ENCODE measurements around the gene MNT. TPM values are rescaled to one million over a fixed set of nuclear protein-coding genes. Genes with fewer than 3 reads are reported as not detected.

The MNT gene
- total and polyA plus RNA-seq, 2 experiments from 2014 or later: 5.7 to 6.4 TPM

DNA sequence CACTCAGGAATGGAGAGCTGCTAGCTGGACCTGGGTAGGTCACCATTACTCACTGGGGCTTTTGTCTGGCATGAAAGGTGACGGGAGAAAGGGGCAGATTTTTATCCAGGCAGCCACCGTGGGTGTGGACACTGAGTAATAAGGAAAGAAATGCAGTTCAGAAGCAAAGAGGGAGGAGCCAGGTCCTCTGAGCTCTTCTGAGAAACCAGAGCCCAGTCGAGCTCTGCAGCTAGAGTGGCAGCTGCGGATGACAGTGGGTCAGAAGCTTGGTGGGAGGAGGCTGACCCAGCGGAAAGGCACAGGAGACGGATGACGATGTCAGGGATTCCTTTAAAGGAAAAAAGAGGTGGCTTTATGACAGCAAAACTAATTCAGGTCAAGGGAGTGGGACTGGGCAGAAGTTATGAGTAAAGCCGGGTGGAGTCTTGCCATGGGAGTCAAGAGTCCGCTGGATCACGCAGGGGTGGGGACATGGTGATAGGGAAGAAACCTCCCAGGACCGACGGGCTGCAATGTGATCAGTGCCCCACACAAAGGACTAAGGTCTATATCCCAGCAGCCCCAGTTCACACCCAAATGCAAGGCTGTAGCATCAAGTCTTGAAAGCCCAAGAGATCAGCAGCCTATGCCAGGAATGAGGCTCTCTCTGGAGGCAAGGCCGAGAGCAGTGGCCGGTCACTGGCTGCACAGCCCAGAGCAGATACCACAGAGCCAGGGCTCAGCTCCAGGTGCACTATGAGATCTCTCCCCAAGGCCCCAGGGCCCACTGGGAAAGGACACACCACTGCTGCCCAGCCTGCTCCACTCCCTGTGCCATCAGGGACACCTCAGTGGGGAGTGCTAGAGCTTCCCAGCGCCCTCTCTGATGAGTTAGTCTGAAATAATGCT lies 6.3 kb upstream of the MNT start:
- Mint-ChIP-seq H3K27ac (no peak overlapping the region), H3K4me1 (peaks cover 7% of the 10 kb centered on the region; the same call in 2 of the 3 replicates), H3K27me3 (ENCODE audit: insufficient read depth, low read depth, poor library complexity) (peaks cover 5% of the 10 kb centered on the region), H3K9me3 (no peaks in the 10 kb centered on the region), H3K4me3 (no peak overlapping the region; the same call in 2 of the 3 replicates), H3K36me3 (ENCODE audit: low read depth) (peaks cover 7% of the 10 kb centered on the region)
- Histone ChIP-seq H4K20me1 (replicated peaks; ENCODE audit: insufficient read depth) (no peaks in the 10 kb centered on the region; the same call in 1 of the 2 replicates), H3F3A (replicated peaks; ENCODE audit: low read depth) (0 out of 2 replicates have a peak, but pooled peaks cover 3% of the 10 kb centered on the region), H3K4me3 (no peak overlapping the region), H3K27ac (ENCODE audit: low read depth) (0 out of 2 replicates have a peak overlapping the region, but pooled peaks have one; percentile 39), H3K36me3 (ENCODE audit: insufficient read depth) (no peaks in the 10 kb centered on the region), H3K4me2 (no peak overlapping the region), H3K4me1 (ENCODE audit: insufficient read depth) (peaks cover 6% of the 10 kb centered on the region), H3K79me2 (replicated peaks; ENCODE audit: insufficient read depth) (no peaks in the 10 kb centered on the region), H3K27me3 (ENCODE audit: insufficient read depth) (no peaks in the 10 kb centered on the region), H3K9me2 (ENCODE audit: insufficient read depth) (no peaks in the 10 kb centered on the region), H2AFZ (no peak overlapping the region)
- TF ChIP-seq, protein P1, sequence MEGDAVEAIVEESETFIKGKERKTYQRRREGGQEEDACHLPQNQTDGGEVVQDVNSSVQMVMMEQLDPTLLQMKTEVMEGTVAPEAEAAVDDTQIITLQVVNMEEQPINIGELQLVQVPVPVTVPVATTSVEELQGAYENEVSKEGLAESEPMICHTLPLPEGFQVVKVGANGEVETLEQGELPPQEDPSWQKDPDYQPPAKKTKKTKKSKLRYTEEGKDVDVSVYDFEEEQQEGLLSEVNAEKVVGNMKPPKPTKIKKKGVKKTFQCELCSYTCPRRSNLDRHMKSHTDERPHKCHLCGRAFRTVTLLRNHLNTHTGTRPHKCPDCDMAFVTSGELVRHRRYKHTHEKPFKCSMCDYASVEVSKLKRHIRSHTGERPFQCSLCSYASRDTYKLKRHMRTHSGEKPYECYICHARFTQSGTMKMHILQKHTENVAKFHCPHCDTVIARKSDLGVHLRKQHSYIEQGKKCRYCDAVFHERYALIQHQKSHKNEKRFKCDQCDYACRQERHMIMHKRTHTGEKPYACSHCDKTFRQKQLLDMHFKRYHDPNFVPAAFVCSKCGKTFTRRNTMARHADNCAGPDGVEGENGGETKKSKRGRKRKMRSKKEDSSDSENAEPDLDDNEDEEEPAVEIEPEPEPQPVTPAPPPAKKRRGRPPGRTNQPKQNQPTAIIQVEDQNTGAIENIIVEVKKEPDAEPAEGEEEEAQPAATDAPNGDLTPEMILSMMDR (conservative IDR thresholded peaks at IDR 0.05; ENCODE audit: low read depth in 2 of 2): no peak
- TF ChIP-seq JUNB (IDR thresholded peaks at IDR 0.05; ENCODE audit: unreplicated experiment) (no peak), ZNF114 (CRISPR knock-in tag; IDR thresholded peaks at IDR 0.05) (no peak), ZNF331 (CRISPR knock-in tag; IDR thresholded peaks at IDR 0.05; ENCODE audit: low read depth) (no peak), EZH2 (IDR thresholded peaks at IDR 0.05; ENCODE audit: low read depth, unreplicated experiment) (no peak), NANOG (IDR thresholded peaks at IDR 0.05; ENCODE audit: borderline replicate concordance) (no peak), EZH2phosphoT487 (IDR thresholded peaks at IDR 0.05; ENCODE audit: unreplicated experiment) (no peak), STAT1 (IDR thresholded peaks at IDR 0.05; ENCODE audit: unreplicated experiment) (no peak), CREB1 (CRISPR knock-in tag; IDR thresholded peaks at IDR 0.05; ENCODE audit: low read depth) (no peak), POLR2AphosphoS5 (IDR thresholded peaks at IDR 0.05; ENCODE audit: low read depth) (no peak)
- TF ChIP-seq, protein P2, sequence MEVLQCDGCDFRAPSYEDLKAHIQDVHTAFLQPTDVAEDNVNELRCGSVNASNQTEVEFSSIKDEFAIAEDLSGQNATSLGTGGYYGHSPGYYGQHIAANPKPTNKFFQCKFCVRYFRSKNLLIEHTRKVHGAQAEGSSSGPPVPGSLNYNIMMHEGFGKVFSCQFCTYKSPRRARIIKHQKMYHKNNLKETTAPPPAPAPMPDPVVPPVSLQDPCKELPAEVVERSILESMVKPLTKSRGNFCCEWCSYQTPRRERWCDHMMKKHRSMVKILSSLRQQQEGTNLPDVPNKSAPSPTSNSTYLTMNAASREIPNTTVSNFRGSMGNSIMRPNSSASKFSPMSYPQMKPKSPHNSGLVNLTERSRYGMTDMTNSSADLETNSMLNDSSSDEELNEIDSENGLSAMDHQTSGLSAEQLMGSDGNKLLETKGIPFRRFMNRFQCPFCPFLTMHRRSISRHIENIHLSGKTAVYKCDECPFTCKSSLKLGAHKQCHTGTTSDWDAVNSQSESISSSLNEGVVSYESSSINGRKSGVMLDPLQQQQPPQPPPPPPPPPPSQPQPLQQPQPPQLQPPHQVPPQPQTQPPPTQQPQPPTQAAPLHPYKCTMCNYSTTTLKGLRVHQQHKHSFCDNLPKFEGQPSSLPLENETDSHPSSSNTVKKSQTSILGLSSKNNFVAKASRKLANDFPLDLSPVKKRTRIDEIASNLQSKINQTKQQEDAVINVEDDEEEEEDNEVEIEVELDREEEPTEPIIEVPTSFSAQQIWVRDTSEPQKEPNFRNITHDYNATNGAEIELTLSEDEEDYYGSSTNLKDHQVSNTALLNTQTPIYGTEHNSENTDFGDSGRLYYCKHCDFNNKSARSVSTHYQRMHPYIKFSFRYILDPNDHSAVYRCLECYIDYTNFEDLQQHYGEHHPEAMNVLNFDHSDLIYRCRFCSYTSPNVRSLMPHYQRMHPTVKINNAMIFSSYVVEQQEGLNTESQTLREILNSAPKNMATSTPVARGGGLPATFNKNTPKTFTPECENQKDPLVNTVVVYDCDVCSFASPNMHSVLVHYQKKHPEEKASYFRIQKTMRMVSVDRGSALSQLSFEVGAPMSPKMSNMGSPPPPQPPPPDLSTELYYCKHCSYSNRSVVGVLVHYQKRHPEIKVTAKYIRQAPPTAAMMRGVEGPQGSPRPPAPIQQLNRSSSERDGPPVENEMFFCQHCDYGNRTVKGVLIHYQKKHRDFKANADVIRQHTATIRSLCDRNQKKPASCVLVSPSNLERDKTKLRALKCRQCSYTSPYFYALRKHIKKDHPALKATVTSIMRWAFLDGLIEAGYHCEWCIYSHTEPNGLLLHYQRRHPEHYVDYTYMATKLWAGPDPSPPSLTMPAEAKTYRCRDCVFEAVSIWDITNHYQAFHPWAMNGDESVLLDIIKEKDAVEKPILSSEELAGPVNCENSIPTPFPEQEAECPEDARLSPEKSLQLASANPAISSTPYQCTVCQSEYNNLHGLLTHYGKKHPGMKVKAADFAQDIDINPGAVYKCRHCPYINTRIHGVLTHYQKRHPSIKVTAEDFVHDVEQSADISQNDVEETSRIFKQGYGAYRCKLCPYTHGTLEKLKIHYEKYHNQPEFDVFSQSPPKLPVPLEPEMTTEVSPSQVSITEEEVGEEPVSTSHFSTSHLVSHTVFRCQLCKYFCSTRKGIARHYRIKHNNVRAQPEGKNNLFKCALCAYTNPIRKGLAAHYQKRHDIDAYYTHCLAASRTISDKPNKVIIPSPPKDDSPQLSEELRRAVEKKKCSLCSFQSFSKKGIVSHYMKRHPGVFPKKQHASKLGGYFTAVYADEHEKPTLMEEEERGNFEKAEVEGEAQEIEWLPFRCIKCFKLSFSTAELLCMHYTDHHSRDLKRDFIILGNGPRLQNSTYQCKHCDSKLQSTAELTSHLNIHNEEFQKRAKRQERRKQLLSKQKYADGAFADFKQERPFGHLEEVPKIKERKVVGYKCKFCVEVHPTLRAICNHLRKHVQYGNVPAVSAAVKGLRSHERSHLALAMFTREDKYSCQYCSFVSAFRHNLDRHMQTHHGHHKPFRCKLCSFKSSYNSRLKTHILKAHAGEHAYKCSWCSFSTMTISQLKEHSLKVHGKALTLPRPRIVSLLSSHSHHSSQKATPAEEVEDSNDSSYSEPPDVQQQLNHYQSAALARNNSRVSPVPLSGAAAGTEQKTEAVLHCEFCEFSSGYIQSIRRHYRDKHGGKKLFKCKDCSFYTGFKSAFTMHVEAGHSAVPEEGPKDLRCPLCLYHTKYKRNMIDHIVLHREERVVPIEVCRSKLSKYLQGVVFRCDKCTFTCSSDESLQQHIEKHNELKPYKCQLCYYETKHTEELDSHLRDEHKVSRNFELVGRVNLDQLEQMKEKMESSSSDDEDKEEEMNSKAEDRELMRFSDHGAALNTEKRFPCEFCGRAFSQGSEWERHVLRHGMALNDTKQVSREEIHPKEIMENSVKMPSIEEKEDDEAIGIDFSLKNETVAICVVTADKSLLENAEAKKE (CRISPR knock-in tag; IDR thresholded peaks at IDR 0.05): no peak
- TF ChIP-seq, protein P3, sequence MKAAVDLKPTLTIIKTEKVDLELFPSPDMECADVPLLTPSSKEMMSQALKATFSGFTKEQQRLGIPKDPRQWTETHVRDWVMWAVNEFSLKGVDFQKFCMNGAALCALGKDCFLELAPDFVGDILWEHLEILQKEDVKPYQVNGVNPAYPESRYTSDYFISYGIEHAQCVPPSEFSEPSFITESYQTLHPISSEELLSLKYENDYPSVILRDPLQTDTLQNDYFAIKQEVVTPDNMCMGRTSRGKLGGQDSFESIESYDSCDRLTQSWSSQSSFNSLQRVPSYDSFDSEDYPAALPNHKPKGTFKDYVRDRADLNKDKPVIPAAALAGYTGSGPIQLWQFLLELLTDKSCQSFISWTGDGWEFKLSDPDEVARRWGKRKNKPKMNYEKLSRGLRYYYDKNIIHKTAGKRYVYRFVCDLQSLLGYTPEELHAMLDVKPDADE (IDR thresholded peaks at IDR 0.05): no peak
- TF ChIP-seq, protein P4, sequence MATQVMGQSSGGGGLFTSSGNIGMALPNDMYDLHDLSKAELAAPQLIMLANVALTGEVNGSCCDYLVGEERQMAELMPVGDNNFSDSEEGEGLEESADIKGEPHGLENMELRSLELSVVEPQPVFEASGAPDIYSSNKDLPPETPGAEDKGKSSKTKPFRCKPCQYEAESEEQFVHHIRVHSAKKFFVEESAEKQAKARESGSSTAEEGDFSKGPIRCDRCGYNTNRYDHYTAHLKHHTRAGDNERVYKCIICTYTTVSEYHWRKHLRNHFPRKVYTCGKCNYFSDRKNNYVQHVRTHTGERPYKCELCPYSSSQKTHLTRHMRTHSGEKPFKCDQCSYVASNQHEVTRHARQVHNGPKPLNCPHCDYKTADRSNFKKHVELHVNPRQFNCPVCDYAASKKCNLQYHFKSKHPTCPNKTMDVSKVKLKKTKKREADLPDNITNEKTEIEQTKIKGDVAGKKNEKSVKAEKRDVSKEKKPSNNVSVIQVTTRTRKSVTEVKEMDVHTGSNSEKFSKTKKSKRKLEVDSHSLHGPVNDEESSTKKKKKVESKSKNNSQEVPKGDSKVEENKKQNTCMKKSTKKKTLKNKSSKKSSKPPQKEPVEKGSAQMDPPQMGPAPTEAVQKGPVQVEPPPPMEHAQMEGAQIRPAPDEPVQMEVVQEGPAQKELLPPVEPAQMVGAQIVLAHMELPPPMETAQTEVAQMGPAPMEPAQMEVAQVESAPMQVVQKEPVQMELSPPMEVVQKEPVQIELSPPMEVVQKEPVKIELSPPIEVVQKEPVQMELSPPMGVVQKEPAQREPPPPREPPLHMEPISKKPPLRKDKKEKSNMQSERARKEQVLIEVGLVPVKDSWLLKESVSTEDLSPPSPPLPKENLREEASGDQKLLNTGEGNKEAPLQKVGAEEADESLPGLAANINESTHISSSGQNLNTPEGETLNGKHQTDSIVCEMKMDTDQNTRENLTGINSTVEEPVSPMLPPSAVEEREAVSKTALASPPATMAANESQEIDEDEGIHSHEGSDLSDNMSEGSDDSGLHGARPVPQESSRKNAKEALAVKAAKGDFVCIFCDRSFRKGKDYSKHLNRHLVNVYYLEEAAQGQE (IDR thresholded peaks at IDR 0.05; ENCODE audit: unreplicated experiment): no peak
- DNase-seq (ENCODE audit: low spot score): no peak
- ATAC-seq: no peak
